H9 (cell line): Measurements from ENCODE around the gene AKAP7. TPM values are rescaled to one million over a fixed set of nuclear protein-coding genes. Genes with fewer than 3 reads are reported as not detected.

Experiments
- DNase-seq: peaks from one replicate; pipeline ENCODE4 v3.0.0-alpha.2; 2017
- H2AFZ ChIP-seq: one replicate; pipeline ENCODE4 v1.6.1; 2013; ENCODE audit warnings: mild to moderate bottlenecking, low read length, control low read depth, moderate library complexity
- H2AK5ac ChIP-seq: 2 replicates; pipeline ENCODE4 v1.6.1; 2013; ENCODE audit warnings: low read length, control low read depth, mixed read lengths; ENCODE audit not compliant: insufficient read length
- H2BK120ac ChIP-seq: one replicate; pipeline ENCODE4 v1.6.1; 2013; ENCODE audit warnings: low read depth, mild to moderate bottlenecking, low read length, control low read depth, inconsistent platforms; ENCODE audit not compliant: poor library complexity, severe bottlenecking
- H2BK12ac ChIP-seq: 2 replicates; pipeline ENCODE4 v1.6.1; 2013; ENCODE audit warnings: low read length, control low read depth, mixed read lengths, low read depth; ENCODE audit not compliant: insufficient read length
- H2BK15ac ChIP-seq: 2 replicates; pipeline ENCODE4 v1.6.1; 2013; ENCODE audit warnings: low read depth, low read length, control low read depth
- H2BK20ac ChIP-seq: one replicate; pipeline ENCODE4 v1.6.1; 2013; ENCODE audit warnings: low read depth, mild to moderate bottlenecking, low read length, control low read depth, inconsistent platforms; ENCODE audit not compliant: poor library complexity, severe bottlenecking
- H2BK5ac ChIP-seq: 2 replicates; pipeline ENCODE4 v1.6.1; 2013; ENCODE audit warnings: low read length, control low read depth, mixed read lengths; ENCODE audit not compliant: insufficient read length
- H3K14ac ChIP-seq: 2 replicates; pipeline ENCODE4 v1.6.1; 2013; ENCODE audit warnings: low read length, control low read depth; ENCODE audit not compliant: insufficient read depth
- H3K18ac ChIP-seq: 2 replicates; pipeline ENCODE4 v1.6.1; 2013; ENCODE audit warnings: low read depth, mild to moderate bottlenecking, mixed read lengths, low read length, control low read depth; ENCODE audit not compliant: insufficient read length
- H3K23ac ChIP-seq: 2 replicates; pipeline ENCODE4 v1.6.1; 2013; ENCODE audit warnings: low read length, control low read depth, mixed read lengths, low read depth; ENCODE audit not compliant: insufficient read length
- H3K23me2 ChIP-seq: 2 replicates; pipeline ENCODE4 v1.6.1; 2013; ENCODE audit warnings: low read depth, mild to moderate bottlenecking, mixed read lengths, low read length, control low read depth; ENCODE audit not compliant: insufficient read length, poor library complexity, severe bottlenecking
- H3K27ac ChIP-seq: 2 replicates; pipeline ENCODE4 v1.5.1; 2013; ENCODE audit warnings: low read length, control low read depth, mixed read lengths, low read depth; ENCODE audit not compliant: insufficient read length
- H3K27me3 ChIP-seq: 2 replicates; pipeline ENCODE4 v1.6.1; 2013; ENCODE audit warnings: low read length, control low read depth, inconsistent platforms; ENCODE audit not compliant: insufficient read depth
- H3K4ac ChIP-seq: 2 replicates; pipeline ENCODE4 v1.6.1; 2013; ENCODE audit warnings: low read depth, mild to moderate bottlenecking, control low read depth, inconsistent platforms, low read length, moderate library complexity
- H3K4me1 ChIP-seq: 2 replicates; pipeline ENCODE4 v1.6.1; 2013; ENCODE audit warnings: low read length, control low read depth, inconsistent platforms; ENCODE audit not compliant: insufficient read depth
- H3K4me2 ChIP-seq: 2 replicates; pipeline ENCODE4 v1.6.1; 2013; ENCODE audit warnings: low read length, control low read depth, mixed read lengths; ENCODE audit not compliant: insufficient read length, insufficient read depth
- H3K56ac ChIP-seq: 2 replicates; pipeline ENCODE4 v1.6.1; 2013; ENCODE audit warnings: low read depth, mild to moderate bottlenecking, mixed read lengths, low read length, control low read depth; ENCODE audit not compliant: insufficient read length
- H3K79me1 ChIP-seq: 2 replicates; pipeline ENCODE4 v1.6.1; 2013; ENCODE audit warnings: low read depth, mild to moderate bottlenecking, moderate library complexity, low read length, control low read depth, inconsistent platforms; ENCODE audit not compliant: insufficient read depth, poor library complexity, severe bottlenecking
- H3K79me2 ChIP-seq: 2 replicates; pipeline ENCODE4 v1.6.1; 2013; ENCODE audit warnings: low read length, control low read depth, inconsistent platforms; ENCODE audit not compliant: insufficient read depth
- H3K9ac ChIP-seq: 2 replicates; pipeline ENCODE4 v1.6.1; 2013; ENCODE audit warnings: low read length, control low read depth, mixed read lengths; ENCODE audit not compliant: insufficient read length; ENCODE audit errors: extremely low read depth
- H3K9me3 ChIP-seq: one replicate; pipeline ENCODE4 v1.6.1; 2013; ENCODE audit warnings: low read depth, low read length, inconsistent platforms; ENCODE audit not compliant: control insufficient read depth
- H3T11ph ChIP-seq: one replicate; pipeline ENCODE4 v1.6.1; 2013; ENCODE audit warnings: mild to moderate bottlenecking, low read length, control low read depth, inconsistent platforms
- H4K20me1 ChIP-seq: one replicate; pipeline ENCODE4 v1.6.1; 2013; ENCODE audit not compliant: control insufficient read depth, insufficient read length, insufficient read depth
- H4K5ac ChIP-seq: 2 replicates; pipeline ENCODE4 v1.6.1; 2013; ENCODE audit warnings: low read depth, mild to moderate bottlenecking, mixed read lengths, low read length, control low read depth; ENCODE audit not compliant: insufficient read length
- H4K8ac ChIP-seq: replicated peaks from 2 replicates; pipeline ENCODE4 v1.6.1; 2013; ENCODE audit warnings: low read length, control low read depth, mixed read lengths, low read depth; ENCODE audit not compliant: insufficient read length
- H4K91ac ChIP-seq: 2 replicates; pipeline ENCODE4 v1.6.1; 2013; ENCODE audit warnings: low read depth, mild to moderate bottlenecking, moderate library complexity, mixed read lengths, low read length, control low read depth; ENCODE audit not compliant: insufficient read length
- H3K27ac Mint-ChIP-seq, 3 experiments: 2 replicates in 2 of 3; 3 replicates in 1 of 3; pipeline ENCODE4 v1.8.0; 2020 to 2021; ENCODE audit warnings: mixed read lengths in 3 of 3, mild to moderate bottlenecking in 1 of 3, moderate library complexity in 1 of 3
- H3K27me3 Mint-ChIP-seq: 2 replicates; pipeline ENCODE4 v1.8.0; 2021; ENCODE audit warnings: low read depth, mild to moderate bottlenecking, moderate library complexity, mixed read lengths
- H3K36me3 Mint-ChIP-seq, 3 experiments: 2 replicates in 2 of 3; 3 replicates in 1 of 3; pipeline ENCODE4 v1.8.0; 2020 to 2021; ENCODE audit warnings: low read depth in 3 of 3, mixed read lengths in 3 of 3; ENCODE audit not compliant: insufficient read depth in 1 of 3
- H3K4me1 Mint-ChIP-seq, 2 experiments: 2 replicates each; pipeline ENCODE4 v1.8.0; 2020; ENCODE audit warnings: mixed read lengths in 2 of 2
- H3K4me3 Mint-ChIP-seq, 2 experiments: 2 replicates in 1 of 2; 3 replicates in 1 of 2; pipeline ENCODE4 v1.8.0; 2020 to 2021; ENCODE audit warnings: mild to moderate bottlenecking in 2 of 2, mixed read lengths in 2 of 2, moderate library complexity in 1 of 2
- H3K9me3 Mint-ChIP-seq, 2 experiments: 2 replicates in 1 of 2; 3 replicates in 1 of 2; pipeline ENCODE4 v1.8.0; 2020; ENCODE audit warnings: mild to moderate bottlenecking in 2 of 2, mixed read lengths in 2 of 2, moderate library complexity in 1 of 2
- WGBS: extraction: QIAGEN DNeasy Blood & Tissue Kit; methylation state at CpG from one replicate; pipeline ENCODE4 v1.1.7; 2013; ENCODE audit warnings: missing lambda C conversion rate, low lambda C conversion rate, mixed read lengths; ENCODE audit not compliant: insufficient read length; ENCODE audit errors: extremely low coverage; 5-methylcytosine and 5-hydroxymethylcytosine counted together
- total RNA-seq: library from RNA; stranded (reverse); gene quantifications from 2 replicates; pipeline ENCODE4 v1.2.1, GENCODE V29; 2021
- TF ChIP-seq, protein P1 (sequence below): fragments of 200-600 bp; sonication (generic); conservative IDR thresholded peaks from 3 replicates; pipeline ENCODE4 v1.8.0; 2021; ENCODE audit warnings: antibody characterized with exemption, mild to moderate bottlenecking

The AKAP7 gene
- total RNA-seq, 1 experiment from 2014 or later = 9.8 TPM

DNA sequence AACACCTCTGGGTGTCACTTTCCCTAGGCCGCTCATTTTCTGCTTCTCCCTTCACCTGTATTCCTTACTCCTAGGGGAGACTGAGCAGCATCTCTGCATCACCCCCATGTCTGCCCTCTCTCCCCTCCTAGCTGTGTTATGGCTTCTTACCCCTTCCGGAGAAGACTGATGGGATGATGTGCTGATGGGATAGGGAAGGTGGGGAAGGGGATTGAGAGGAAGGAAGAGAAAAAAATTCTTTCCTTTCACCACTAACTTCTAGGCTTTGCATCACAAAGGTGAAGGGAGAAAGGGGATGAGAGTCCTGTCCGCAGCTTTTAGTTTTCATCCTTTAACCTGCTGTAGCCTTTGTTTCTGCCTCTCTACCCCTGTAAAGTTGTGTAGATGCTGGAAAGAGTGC is 26.7 kb downstream of the AKAP7 start:
- H3K4me3 Mint-ChIP-seq = peak overlapping the region in 1 of 2 experiments; percentile 50; a peak in 4 of 5 replicates
- H2BK20ac ChIP-seq = no peak overlapping the region

More for the DNA sequence above, 26.7 kb downstream of the AKAP7 start:
- Histone ChIP-seq H3K79me1 (no peaks in the 10 kb centered on the region), H3K9ac (no peak overlapping the region), H4K20me1 (no peaks in the 10 kb centered on the region), H3K9me3 (no peaks in the 10 kb centered on the region), H3K27ac (peak overlapping the region; percentile 40), H3K79me2 (no peaks in the 10 kb centered on the region; the same call in 1 of the 2 replicates), H3K23me2 (peaks cover 2% of the 10 kb centered on the region), H3K27me3 (no peaks in the 10 kb centered on the region), H4K8ac (no peak overlapping the region), H3T11ph (no peak overlapping the region), H3K4me1 (peaks cover 13% of the 10 kb centered on the region; the same call in 1 of the 2 replicates), H2BK12ac (no peak overlapping the region), H3K4me2 (peak overlapping the region; percentile 42), H4K91ac (no peak overlapping the region), H3K4ac (no peak overlapping the region), H3K23ac (no peak overlapping the region), H3K14ac (no peak overlapping the region), H2AK5ac (no peak overlapping the region), H2BK5ac (no peak overlapping the region), H2BK120ac (no peak overlapping the region), H3K56ac (no peak overlapping the region), H2BK15ac (peak overlapping the region; percentile 71; the same call in 1 of the 2 replicates), H3K18ac (no peak overlapping the region), H2AFZ (no peak overlapping the region), H4K5ac (no peak overlapping the region)
- no CpG with 5 or more reads among the region's 3 CpGs for WGBS
- Mint-ChIP-seq H3K36me3 (peaks cover 0 to 2% (median 0%) of the 10 kb centered on the region in 3 experiments; a peak in 1 of 7 replicates), H3K27me3 (no peaks in the 10 kb centered on the region), H3K9me3 (no peaks in the 10 kb centered on the region), H3K4me1 (peaks cover 31 to 46% of the 10 kb centered on the region in 2 experiments), H3K27ac (peak overlapping the region; percentile 87 to 95 (median 93))
- TF ChIP-seq, protein P1, sequence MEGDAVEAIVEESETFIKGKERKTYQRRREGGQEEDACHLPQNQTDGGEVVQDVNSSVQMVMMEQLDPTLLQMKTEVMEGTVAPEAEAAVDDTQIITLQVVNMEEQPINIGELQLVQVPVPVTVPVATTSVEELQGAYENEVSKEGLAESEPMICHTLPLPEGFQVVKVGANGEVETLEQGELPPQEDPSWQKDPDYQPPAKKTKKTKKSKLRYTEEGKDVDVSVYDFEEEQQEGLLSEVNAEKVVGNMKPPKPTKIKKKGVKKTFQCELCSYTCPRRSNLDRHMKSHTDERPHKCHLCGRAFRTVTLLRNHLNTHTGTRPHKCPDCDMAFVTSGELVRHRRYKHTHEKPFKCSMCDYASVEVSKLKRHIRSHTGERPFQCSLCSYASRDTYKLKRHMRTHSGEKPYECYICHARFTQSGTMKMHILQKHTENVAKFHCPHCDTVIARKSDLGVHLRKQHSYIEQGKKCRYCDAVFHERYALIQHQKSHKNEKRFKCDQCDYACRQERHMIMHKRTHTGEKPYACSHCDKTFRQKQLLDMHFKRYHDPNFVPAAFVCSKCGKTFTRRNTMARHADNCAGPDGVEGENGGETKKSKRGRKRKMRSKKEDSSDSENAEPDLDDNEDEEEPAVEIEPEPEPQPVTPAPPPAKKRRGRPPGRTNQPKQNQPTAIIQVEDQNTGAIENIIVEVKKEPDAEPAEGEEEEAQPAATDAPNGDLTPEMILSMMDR = no peak
- peak; percentile 52 for DNase-seq
